Prostate gland (tissue), 2 donors: ENCODE measurements around the gene NCOA7. TPM values are rescaled to one million over a fixed set of nuclear protein-coding genes. Genes with fewer than 3 reads are reported as not detected.
A peak's percentile ranks its signal among the peaks of the same experiment; 100 is the strongest.

ENCODE experiments used
- DNase-seq: peaks from one replicate; pipeline ENCODE4 v3.0.0-alpha.2; 2019; ENCODE audit warnings: low spot score
- H3K27ac ChIP-seq, 2 donors: fragments of 200-600 bp; sonication (generic); 2 replicates each; pipeline ENCODE4 v1.5.1; 2017 to 2019
- H3K27me3 ChIP-seq: fragments of 200-600 bp; sonication (generic); replicated peaks from 2 replicates; pipeline ENCODE4 v1.5.1; 2019; ENCODE audit not compliant: insufficient read depth
- H3K36me3 ChIP-seq, 2 donors: fragments of 200-600 bp; sonication (generic); 1 replicate in 1 of 2; 2 replicates in 1 of 2; pipeline versions ENCODE4 v1.5.1 to v1.8.1; 2017 to 2019
- H3K4me1 ChIP-seq: fragments of 200-600 bp; sonication (generic); replicated peaks from 2 replicates; pipeline ENCODE4 v1.5.1; 2019
- H3K4me3 ChIP-seq, 2 donors: fragments of 200-600 bp; sonication (generic); 2 replicates each; pipeline ENCODE4 v1.5.1; 2017 to 2019
- H3K9me3 ChIP-seq: fragments of 200-600 bp; sonication (generic); 2 replicates; pipeline ENCODE4 v1.5.1; 2017
- CTCF ChIP-seq, 4 experiments: fragments of 200-600 bp in 2 of 4; fragments of 450-650 bp in 2 of 4; sonication (generic) in 2 of 4; IDR thresholded peaks; 1 replicate in 3 of 4; 2 replicates in 1 of 4; pipeline ENCODE4 v1.5.1; 2016 to 2019; ENCODE audit warnings: antibody characterized with exemption in 4 of 4, mild to moderate bottlenecking in 2 of 4, moderate library complexity in 2 of 4
- POLR2A ChIP-seq: fragments of 450-650 bp; IDR thresholded peaks from one replicate; pipeline ENCODE4 v1.6.1; 2016; ENCODE audit warnings: antibody characterized with exemption, mild to moderate bottlenecking
- POLR2AphosphoS5 ChIP-seq: sonication (generic); formaldehyde crosslinking; IDR thresholded peaks from one replicate; pipeline ENCODE4 v1.6.1; 2017; ENCODE audit warnings: antibody characterized with exemption
- WGBS: methylation state at CpG from one replicate; pipeline ENCODE4 v1.1.5; 2018; 5-methylcytosine and 5-hydroxymethylcytosine counted together
- intact Hi-C: fragments of 100-400 bp; cut with DNase I; formaldehyde crosslinking; loops from one replicate; pipeline ENCODE4 v1.14.2; 2022
- total RNA-seq, 2 donors: library from RNA; depleted of rRNA; stranded (reverse); fragments of >200 nt; gene quantifications; one replicate each; pipeline ENCODE4 v1.1.0, GENCODE V29; 2016

NCOA7 gene
- total RNA-seq, 2 donors from 2014 or later: 15.5 to 15.6 TPM

DNA sequence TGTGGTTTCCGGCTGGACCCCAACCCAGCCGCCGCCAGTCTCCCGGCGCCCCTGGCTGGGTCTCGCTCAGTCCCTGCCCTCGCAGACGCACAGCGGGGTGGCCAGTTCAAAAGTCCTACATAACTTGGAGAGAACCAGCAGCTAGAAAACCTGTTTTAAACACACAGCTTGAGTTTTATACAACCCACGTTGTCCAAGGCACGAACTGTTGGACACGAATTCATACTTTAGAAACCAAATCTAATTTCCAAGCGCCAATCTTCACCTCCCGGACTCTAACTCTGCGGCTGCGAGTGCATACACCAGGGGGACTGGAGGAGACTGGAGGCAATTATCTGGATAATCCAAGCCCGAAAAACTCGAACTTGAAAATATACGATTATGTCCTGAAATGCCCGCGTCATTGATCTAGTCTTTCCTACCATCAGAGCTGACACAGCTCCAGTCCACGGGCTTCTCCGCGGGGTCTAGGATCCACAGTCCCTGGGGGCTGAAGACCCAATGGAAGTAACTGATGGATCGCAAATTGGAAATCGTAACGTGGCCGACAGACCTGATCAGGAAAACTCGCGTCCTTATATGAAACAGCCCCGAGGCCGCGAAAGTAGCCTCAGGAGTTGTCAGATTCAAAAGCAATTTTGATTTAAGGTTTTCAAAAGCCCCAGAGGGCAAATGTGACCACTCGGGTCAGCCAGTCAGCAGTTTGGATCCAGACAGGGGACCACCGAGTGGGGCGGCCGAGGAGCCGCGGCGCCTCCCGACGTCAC, 42.2 kb upstream of the NCOA7 start:
- no peaks in the 10 kb centered on the region for H3K27me3 ChIP-seq
- H3K27ac ChIP-seq: peak overlapping the region; percentile 73 to 82
- H3K4me1 ChIP-seq: peaks cover 4% of the 10 kb centered on the region
- H3K36me3 ChIP-seq: no peaks in the 10 kb centered on the region
- H3K4me3 ChIP-seq: peak overlapping the region; percentile 60 to 63
- no peaks in the 10 kb centered on the region for H3K9me3 ChIP-seq
- intact Hi-C loops: no loop called here
- WGBS: 3% methylated on average over 42 of the region's 42 CpGs
- TF ChIP-seq POLR2AphosphoS5: no peak
- TF ChIP-seq CTCF (IDR thresholded peaks at IDR 0.05): no peak
- no peak for TF ChIP-seq POLR2A
- DNase-seq: peak; percentile 7

DNA sequence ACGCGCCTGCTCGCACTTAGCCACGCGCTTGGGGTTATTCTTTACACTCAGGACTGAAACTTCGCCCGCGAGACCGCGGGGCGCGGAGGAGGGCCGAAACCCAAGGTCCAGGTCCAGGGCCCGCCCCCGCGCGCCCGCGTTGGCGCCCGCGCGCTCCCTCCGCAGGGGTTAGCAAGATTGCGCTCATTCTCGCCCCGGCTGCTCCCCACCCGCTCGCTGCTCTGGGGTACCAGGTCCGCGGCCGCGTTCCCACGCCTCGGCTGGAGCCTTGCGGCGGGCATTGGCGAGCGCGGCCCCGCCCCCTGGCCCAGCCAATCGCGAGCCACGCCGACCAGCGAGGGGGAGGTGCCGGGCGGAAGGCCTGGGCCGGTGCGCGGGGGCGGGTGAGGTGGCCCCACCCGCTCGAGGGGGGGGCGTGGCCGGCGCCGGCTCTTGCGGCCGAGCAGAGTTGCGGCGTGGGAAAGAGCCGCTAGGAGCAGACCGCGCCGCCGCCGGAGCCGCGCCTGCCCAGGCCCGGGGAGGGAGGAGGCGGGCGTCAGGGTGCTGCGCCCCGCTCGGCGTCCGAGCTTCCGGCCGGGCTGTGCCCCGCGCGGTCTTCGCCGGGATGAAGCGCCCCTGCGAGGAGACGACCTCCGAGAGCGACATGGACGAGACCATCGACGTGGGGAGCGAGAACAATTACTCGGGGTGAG, 41.4 kb upstream of the NCOA7 start, which contains the start of gene HEY2:
TSS of gene HEY2 (plus strand) at position 460 of the 692 bp plus-strand sequence. CDS start at position 605, 145 bp downstream.
- DNase-seq: peak; percentile 91
- H3K9me3 ChIP-seq: no peaks in the 10 kb centered on the region
- TF ChIP-seq POLR2A: peak; percentile 60
- peak in 2 of 4 experiments; percentile 27 to 35 for TF ChIP-seq CTCF (IDR thresholded peaks at IDR 0.05)
- peak; percentile 40 for TF ChIP-seq POLR2AphosphoS5
- no peaks in the 10 kb centered on the region for H3K27me3 ChIP-seq
- intact Hi-C loops: no loop called here
- peaks cover 4% of the 10 kb centered on the region for H3K4me1 ChIP-seq
- H3K4me3 ChIP-seq: peak within 1 kb of the TSS; percentile 60 to 63
- no peaks in the 10 kb centered on the region for H3K36me3 ChIP-seq
- WGBS: 0% methylated on average over 48 of the region's 95 CpGs
- peak within 1 kb of the TSS; percentile 73 to 82 for H3K27ac ChIP-seq

GRCh38 chr6:125749865-125750691, 40.7 kb upstream of the NCOA7 start:
- Histone ChIP-seq H3K9me3 (no peaks in the 10 kb centered on the region), H3K4me1 (peaks cover 4% of the 10 kb centered on the region), H3K4me3 (peak overlapping the region; percentile 60 to 63), H3K27ac (peak overlapping the region; percentile 54 to 65), H3K36me3 (no peaks in the 10 kb centered on the region), H3K27me3 (no peaks in the 10 kb centered on the region)
- TF ChIP-seq CTCF (IDR thresholded peaks at IDR 0.05) (no peak), POLR2AphosphoS5 (peak; percentile 2)
- peak; percentile 13 for DNase-seq
- WGBS: 7% methylated on average over 35 of the region's 35 CpGs
- intact Hi-C loops: loop anchor here (5.0 kb wide), 1 partner anchor 438 kb away; no protein-coding TSS in a partner anchor

GRCh38 chr6:125750692-125751333, 39.9 kb upstream of the NCOA7 start:
- no peak for DNase-seq
- no peak for TF ChIP-seq POLR2A
- no peak for TF ChIP-seq POLR2AphosphoS5
- no peak for TF ChIP-seq CTCF (IDR thresholded peaks at IDR 0.05)
- Histone ChIP-seq H3K4me3 (no peak overlapping the region), H3K27ac (no peak overlapping the region), H3K4me1 (peaks cover 4% of the 10 kb centered on the region), H3K36me3 (no peaks in the 10 kb centered on the region), H3K9me3 (no peaks in the 10 kb centered on the region), H3K27me3 (no peaks in the 10 kb centered on the region)
- intact Hi-C loops: loop anchor here (5.0 kb wide), 1 partner anchor 439 kb away; no protein-coding TSS in a partner anchor
- 21% methylated on average over 4 of the region's 4 CpGs for WGBS
